GM13977 (cell line): ENCODE data around the gene CREB3L2.

Experiments
- DNase-seq: peaks from one replicate; pipeline ENCODE4 v3.0.0; 2012; ENCODE audit warnings: low spot score
- CTCF ChIP-seq: IDR thresholded peaks from 2 replicates; pipeline ENCODE4 v1.5.1; 2012; ENCODE audit warnings: mild to moderate bottlenecking, control low read depth; ENCODE audit not compliant: insufficient read depth; ENCODE audit errors: extremely low read depth, missing control alignments
- in situ Hi-C: fragments of 300-500 bp; cut with MboI; formaldehyde crosslinking; loops from one replicate; pipeline ENCODE4 v1.12.0; 2022; ENCODE audit warnings: low sequenced_read_pairs, low pct_unique_long_range_greater_than_20kb, mixed read lengths, inconsistent platforms; ENCODE audit not compliant: unreplicated experiment

The CREB3L2 gene

DNA sequence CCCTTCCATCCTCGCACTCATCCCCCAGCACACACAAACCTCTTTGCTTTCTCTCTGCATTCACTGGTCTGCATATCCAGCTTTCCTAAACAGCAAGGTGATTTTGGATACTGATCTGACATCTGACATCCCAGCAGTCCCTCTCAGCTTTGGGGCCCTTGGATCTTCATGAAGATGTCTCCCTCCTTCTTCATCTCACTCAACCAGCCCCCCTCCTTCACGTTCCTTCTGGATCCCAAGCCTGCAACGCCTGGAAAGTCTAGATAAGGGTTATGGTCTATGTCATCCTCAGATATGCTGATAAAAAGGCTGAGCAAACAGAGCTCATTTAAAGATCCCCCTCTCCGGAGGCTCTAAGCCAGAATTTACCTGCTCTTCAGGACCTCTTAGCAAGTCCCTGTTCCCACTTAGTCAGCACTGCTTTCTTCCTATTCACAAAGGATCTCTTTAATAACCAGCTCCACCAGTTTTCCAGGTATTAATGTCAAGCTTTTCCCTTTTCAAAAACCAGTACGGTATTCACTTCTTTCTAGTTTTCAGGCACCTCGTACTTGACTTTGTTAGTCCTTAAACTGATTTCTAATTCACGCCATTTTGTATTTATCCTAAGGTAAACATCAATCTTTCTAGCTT, 38.9 kb downstream of the CREB3L2 start:
- no peak for TF ChIP-seq CTCF
- DNase-seq: no peak
- in situ Hi-C loops: no loop called here

DNA sequence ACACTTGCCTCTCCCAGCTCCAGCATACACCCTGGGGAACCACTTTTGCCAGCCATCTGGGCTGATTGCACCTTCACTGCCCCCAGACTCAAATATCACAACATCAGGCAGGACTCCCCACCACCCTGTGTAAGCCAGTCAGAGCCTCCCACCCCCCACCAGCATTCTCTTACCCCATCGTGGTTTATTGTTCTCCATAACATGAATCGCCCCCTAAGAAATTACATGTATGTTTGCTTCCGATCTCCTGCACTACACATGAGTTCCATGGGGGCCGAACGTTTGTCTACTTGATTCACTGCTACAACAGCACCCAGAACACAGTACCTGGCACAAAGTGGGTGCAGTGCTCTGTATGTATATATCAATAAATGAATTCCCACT, 39.4 kb downstream of the CREB3L2 start:
- DNase-seq: no peak
- TF ChIP-seq CTCF: no peak
- in situ Hi-C loops: no loop called here

GRCh38 chr7:137961200-137962177, 40.4 kb downstream of the CREB3L2 start:
- DNase-seq: peak; percentile 62
- TF ChIP-seq CTCF: no peak
- in situ Hi-C loops: no loop called here

DNA sequence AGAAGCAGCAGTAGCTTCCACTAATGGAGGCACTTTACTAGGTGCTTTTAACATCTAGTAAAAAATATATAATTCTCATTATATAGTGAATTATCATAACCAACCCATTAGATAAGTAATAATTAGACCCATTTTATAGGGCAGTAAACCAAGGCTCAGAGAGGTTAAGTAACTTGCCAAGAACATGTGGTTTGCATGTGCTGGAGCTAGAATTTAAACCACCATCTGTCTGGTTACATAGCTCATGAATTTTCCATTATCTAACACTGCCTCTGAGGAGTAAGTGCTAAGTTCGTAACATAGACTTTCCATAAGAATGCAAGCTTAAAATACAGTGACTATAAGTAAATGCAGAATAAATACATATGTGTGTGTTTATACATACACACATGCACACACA, 41.9 kb downstream of the CREB3L2 start:
- in situ Hi-C loops: no loop called here
- no peak for TF ChIP-seq CTCF
- no peak for DNase-seq

- in situ Hi-C loops: no loop called here
- no peak for DNase-seq
- TF ChIP-seq CTCF: no peak
Measured at GRCh38 chr7:137958470-137959431, 43.1 kb downstream of the CREB3L2 start.

DNA sequence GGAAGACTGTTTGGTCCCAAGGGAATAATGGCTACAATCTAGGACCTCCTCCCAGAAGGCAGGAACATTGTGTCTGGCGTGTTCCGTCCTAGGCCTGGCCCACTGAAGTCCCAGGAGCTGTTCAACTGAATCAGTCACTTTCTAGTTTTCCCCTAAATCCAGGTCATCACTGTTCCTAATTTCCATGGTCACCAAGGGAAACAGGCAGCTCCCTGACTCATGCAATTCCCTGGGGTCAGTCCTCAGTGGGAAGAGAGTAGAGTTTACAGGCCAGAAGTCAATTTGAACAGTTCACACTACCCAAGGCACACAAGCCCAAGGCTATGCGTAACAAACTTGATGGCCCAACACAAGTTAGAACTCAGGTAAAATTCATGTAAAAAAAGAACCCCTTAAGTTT, 44.0 kb downstream of the CREB3L2 start:
- in situ Hi-C loops: no loop called here
- TF ChIP-seq CTCF: no peak
- no peak for DNase-seq
